GM23338 (cell line): ENCODE data around the gene NT5M. TPM values are rescaled to one million over a fixed set of nuclear protein-coding genes. Genes with fewer than 3 reads are reported as not detected.

Experiments used
- ATAC-seq: fragments of 200-7000 bp; cut with Tn5 transposase; 3 replicates; pipeline ENCODE4 v1.9.1; 2020
- DNase-seq: peaks from one replicate; pipeline ENCODE4 v3.0.0-alpha.2; 2015; ENCODE audit warnings: low spot score
- H2AFZ ChIP-seq: fragments of 200-600 bp; sonication (generic); 2 replicates; pipeline ENCODE4 v1.8.0; 2016; ENCODE audit warnings: antibody characterized with exemption, mild to moderate bottlenecking, moderate library complexity
- H3F3A ChIP-seq: fragments of 200-600 bp; sonication (generic); replicated peaks from 2 replicates; pipeline ENCODE4 v1.8.0; 2017; ENCODE audit warnings: antibody characterized with exemption, mixed run types, low read depth
- H3K27ac ChIP-seq: fragments of 200-600 bp; sonication (generic); 2 replicates; pipeline ENCODE4 v1.6.1; 2016; ENCODE audit warnings: low read depth
- H3K27me3 ChIP-seq: fragments of 200-600 bp; sonication (generic); 2 replicates; pipeline ENCODE4 v1.8.0; 2016; ENCODE audit warnings: mild to moderate bottlenecking, mixed run types, moderate library complexity; ENCODE audit not compliant: insufficient read depth
- H3K36me3 ChIP-seq: fragments of 200-600 bp; sonication (generic); 2 replicates; pipeline ENCODE4 v1.8.0; 2016; ENCODE audit warnings: mild to moderate bottlenecking; ENCODE audit not compliant: insufficient read depth
- H3K4me1 ChIP-seq: fragments of 200-600 bp; sonication (generic); 2 replicates; pipeline ENCODE4 v1.8.0; 2016; ENCODE audit warnings: mild to moderate bottlenecking, moderate library complexity; ENCODE audit not compliant: insufficient read depth
- H3K4me2 ChIP-seq: fragments of 200-600 bp; sonication (generic); 2 replicates; pipeline ENCODE4 v1.7.1; 2017; ENCODE audit warnings: mixed run types
- H3K4me3 ChIP-seq: fragments of 200-600 bp; sonication (generic); 2 replicates; pipeline ENCODE4 v1.6.1; 2016; ENCODE audit warnings: mixed run types
- H3K79me2 ChIP-seq: fragments of 200-600 bp; sonication (generic); replicated peaks from 2 replicates; pipeline ENCODE4 v1.8.0; 2017; ENCODE audit warnings: mild to moderate bottlenecking; ENCODE audit not compliant: insufficient read depth
- H3K9me2 ChIP-seq: fragments of 200-600 bp; sonication (generic); 2 replicates; pipeline ENCODE4 v1.8.0; 2017; ENCODE audit not compliant: insufficient read depth
- H4K20me1 ChIP-seq: fragments of 200-600 bp; sonication (generic); replicated peaks from 2 replicates; pipeline ENCODE4 v1.8.0; 2017; ENCODE audit warnings: mild to moderate bottlenecking; ENCODE audit not compliant: insufficient read depth
- H3K27ac Mint-ChIP-seq: 2 replicates; pipeline ENCODE4 v1.8.0; 2020; ENCODE audit warnings: inconsistent platforms, mild to moderate bottlenecking, moderate library complexity, mixed read lengths
- H3K27me3 Mint-ChIP-seq: 3 replicates; pipeline ENCODE4 v1.8.0; 2022; ENCODE audit warnings: low read depth, mild to moderate bottlenecking, moderate library complexity, mixed read lengths, inconsistent platforms; ENCODE audit not compliant: insufficient read depth, poor library complexity
- H3K36me3 Mint-ChIP-seq: 3 replicates; pipeline ENCODE4 v1.8.0; 2021; ENCODE audit warnings: low read depth, mild to moderate bottlenecking, inconsistent platforms, moderate library complexity, mixed read lengths
- H3K4me1 Mint-ChIP-seq: 3 replicates; pipeline ENCODE4 v1.8.0; 2020; ENCODE audit warnings: mild to moderate bottlenecking, inconsistent platforms, mixed read lengths
- H3K4me3 Mint-ChIP-seq: 3 replicates; pipeline ENCODE4 v1.8.0; 2021; ENCODE audit warnings: moderate library complexity, mild to moderate bottlenecking, inconsistent platforms, mixed read lengths
- H3K9me3 Mint-ChIP-seq: 3 replicates; pipeline ENCODE4 v1.8.0; 2020; ENCODE audit warnings: moderate library complexity, mild to moderate bottlenecking, inconsistent platforms, mixed read lengths
- CREB1 ChIP-seq: fragments of 250-450 bp; sonication (Bioruptor Pico); IDR thresholded peaks from 2 replicates; pipeline ENCODE4 v1.5.0; 2020; ENCODE audit warnings: low read depth, mild to moderate bottlenecking, moderate library complexity
- CTCF ChIP-seq, 2 experiments: fragments of 200-600 bp in 1 of 2; sonication (generic) in 1 of 2; conservative IDR thresholded peaks; 2 replicates each; pipeline versions ENCODE4 v1.5.1 to v1.6.1; 2016 to 2017; ENCODE audit warnings: antibody characterized with exemption in 2 of 2, low read depth in 2 of 2, mild to moderate bottlenecking in 2 of 2, moderate library complexity in 1 of 2
- ETS1 ChIP-seq: IDR thresholded peaks from 2 replicates; pipeline ENCODE4 v1.6.1; 2016; ENCODE audit warnings: antibody characterized with exemption
- EZH2 ChIP-seq: fragments of 200-600 bp; sonication (generic); IDR thresholded peaks from one replicate; pipeline ENCODE4 v1.8.0; 2017; ENCODE audit warnings: antibody characterized with exemption, mild to moderate bottlenecking, low read depth; ENCODE audit not compliant: unreplicated experiment
- EZH2phosphoT487 ChIP-seq: fragments of 200-600 bp; sonication (generic); IDR thresholded peaks from one replicate; pipeline ENCODE4 v1.8.1; 2018; ENCODE audit warnings: antibody characterized with exemption; ENCODE audit not compliant: unreplicated experiment
- JUNB ChIP-seq: IDR thresholded peaks from one replicate; pipeline ENCODE4 v1.6.1; 2016; ENCODE audit warnings: antibody characterized with exemption; ENCODE audit not compliant: unreplicated experiment
- NANOG ChIP-seq: IDR thresholded peaks from 2 replicates; pipeline ENCODE4 v1.6.1; 2016; ENCODE audit warnings: antibody characterized with exemption, borderline replicate concordance
- POLR2AphosphoS5 ChIP-seq: IDR thresholded peaks from 2 replicates; pipeline ENCODE4 v1.6.1; 2016; ENCODE audit warnings: antibody characterized with exemption, low read depth
- REST ChIP-seq: IDR thresholded peaks from one replicate; pipeline ENCODE4 v1.6.1; 2018; ENCODE audit warnings: antibody characterized with exemption; ENCODE audit not compliant: unreplicated experiment
- STAT1 ChIP-seq: IDR thresholded peaks from one replicate; pipeline ENCODE4 v1.6.1; 2016; ENCODE audit warnings: antibody characterized with exemption; ENCODE audit not compliant: unreplicated experiment
- ZNF114 ChIP-seq: fragments of 250-450 bp; sonication (Bioruptor Pico); IDR thresholded peaks from 2 replicates; pipeline ENCODE4 v1.5.0; 2020; ENCODE audit warnings: mild to moderate bottlenecking, moderate library complexity
- ZNF331 ChIP-seq: fragments of 250-450 bp; sonication (Bioruptor Pico); IDR thresholded peaks from 2 replicates; pipeline ENCODE4 v1.5.0; 2020; ENCODE audit warnings: low read depth, mild to moderate bottlenecking, moderate library complexity
- ZNF462 ChIP-seq: fragments of 250-450 bp; sonication (Bioruptor Pico); IDR thresholded peaks from 2 replicates; pipeline ENCODE4 v1.5.0; 2020; ENCODE audit warnings: mild to moderate bottlenecking, moderate library complexity
- polyA plus RNA-seq: library from polyadenylated mRNA; unstranded; fragments of >200 nt; fragmentation: Nextera tagmentation; extraction: Ambion mirVana; gene quantifications from 2 replicates; pipeline ENCODE4 v1.2.1, GENCODE V29; 2016
- total RNA-seq: library from RNA; depleted of rRNA; stranded (reverse); fragments of >200 nt; shearing (Covaris generic); gene quantifications from 2 replicates; pipeline ENCODE4 v1.2.3, GENCODE V29; 2014

The NT5M gene
- total and polyA plus RNA-seq, 2 experiments from 2014 or later = 6.0 to 10.6 TPM

- no peaks in the 10 kb centered on the region for H3K27me3 ChIP-seq
- ATAC-seq = no peak
- no peak overlapping the region for H3K27ac Mint-ChIP-seq
- H4K20me1 ChIP-seq = no peaks in the 10 kb centered on the region
- H3K4me2 ChIP-seq = no peak overlapping the region
- no peaks in the 10 kb centered on the region for H3K36me3 Mint-ChIP-seq
- H3F3A ChIP-seq = peaks cover 1% of the 10 kb centered on the region
- TF ChIP-seq ZNF331 (CRISPR knock-in tag) (no peak), CTCF (conservative IDR thresholded peaks at IDR 0.05; ENCODE audit: low read depth in 2 of 2) (no peak), NANOG (no peak), POLR2AphosphoS5 (no peak), REST (no peak), STAT1 (no peak), ETS1 (no peak), EZH2phosphoT487 (no peak), ZNF114 (CRISPR knock-in tag) (no peak), ZNF462 (no peak), CREB1 (CRISPR knock-in tag) (no peak), JUNB (no peak), EZH2 (no peak)
- no peaks in the 10 kb centered on the region for H3K9me2 ChIP-seq
- no peak overlapping the region for H3K4me3 ChIP-seq
- peaks cover 8% of the 10 kb centered on the region; the same call in 1 of the 2 replicates for H3K4me1 ChIP-seq
- peaks cover 2% of the 10 kb centered on the region; the same call in 2 of the 3 replicates for H3K4me1 Mint-ChIP-seq
- H3K36me3 ChIP-seq = no peaks in the 10 kb centered on the region
- H3K27ac ChIP-seq = no peak overlapping the region
- H3K4me3 Mint-ChIP-seq = no peak overlapping the region
- H3K79me2 ChIP-seq = no peaks in the 10 kb centered on the region
- no peaks in the 10 kb centered on the region for H3K27me3 Mint-ChIP-seq
- no peak overlapping the region for H2AFZ ChIP-seq
- no peaks in the 10 kb centered on the region; the same call in 2 of the 3 replicates for H3K9me3 Mint-ChIP-seq
- no peak for DNase-seq
Measured at GRCh38 chr17:17295141-17295540, 8.0 kb upstream of the NT5M start.
